Measurements from ENCODE around the gene GJA8.
"Not testable (repeated sequence)": the region's sequence is repeated elsewhere in the genome, so short reads cannot be mapped to it uniquely, and the experiment has no call there.

GJA8 gene

GRCh38 chr1:147949517-147949916 lies 46.9 kb downstream of the GJA8 start:
- H3K9ac ChIP-seq (ENCODE audit: low read depth, low read length, poor library complexity); H3K14ac ChIP-seq (ENCODE audit: low read length); H3K4ac ChIP-seq (ENCODE audit: low read length); H4K91ac ChIP-seq (ENCODE audit: low read depth, low read length, poor library complexity); H3K23ac ChIP-seq (ENCODE audit: low read depth, low read length, poor library complexity); H2AFZ ChIP-seq (ENCODE audit: low read length); H3K27ac ChIP-seq (replicated peaks; ENCODE audit: low read length); H3K27me3 ChIP-seq (ENCODE audit: control insufficient read depth in 3 of 3, insufficient read depth in 3 of 3, low read depth in 1 of 3, low read length in 3 of 3); H3K9me3 ChIP-seq (replicated peaks in 1 of 2; ENCODE audit: control insufficient read depth in 2 of 2, insufficient read depth in 1 of 2, low read depth in 1 of 2, low read length in 2 of 2); H3K36me3 ChIP-seq (replicated peaks in 1 of 2; ENCODE audit: control insufficient read depth in 2 of 2, insufficient read depth in 2 of 2, low read length in 2 of 2); H2BK5ac ChIP-seq (ENCODE audit: low read length); H3K4me3 ChIP-seq (ENCODE audit: low read length in 2 of 2); H3K79me1 ChIP-seq (ENCODE audit: low read depth, low read length); H3K4me1 ChIP-seq (ENCODE audit: control insufficient read depth in 2 of 2, insufficient read depth in 1 of 2, low read depth in 1 of 2, low read length in 2 of 2); H2BK120ac ChIP-seq (ENCODE audit: low read depth, low read length); H2BK15ac ChIP-seq (ENCODE audit: low read length); H3K18ac ChIP-seq (ENCODE audit: low read length); H2BK12ac ChIP-seq (ENCODE audit: low read length); H3K4me2 ChIP-seq (ENCODE audit: insufficient read depth, low read length, poor library complexity, severe bottlenecking); H2AK5ac ChIP-seq (ENCODE audit: low read depth, low read length); DNase-seq (ENCODE audit: low spot score); H4K8ac ChIP-seq (ENCODE audit: low read depth, low read length): not testable (repeated sequence)
- no CpG with 5 or more reads among the region's 35 CpGs for WGBS, 2 donors (ENCODE audit: extremely low coverage in 2 of 2, insufficient read length in 2 of 2, insufficient replicate concordance in 1 of 2)
